CD14-positive monocyte (primary cell): ENCODE data around the gene STEAP4. TPM values are rescaled to one million over a fixed set of nuclear protein-coding genes. Genes with fewer than 3 reads are reported as not detected.
"Not testable (repeated sequence)": the region's sequence is repeated elsewhere in the genome, so short reads cannot be mapped to it uniquely, and the experiment has no call there.

ENCODE experiments used
- DNase-seq, 3 donors: peaks; one replicate each; pipeline ENCODE4 v3.0.0-alpha.2; 2011 to 2022
- H2AFZ ChIP-seq: 2 replicates; pipeline ENCODE4 v1.6.0; 2012; ENCODE audit warnings: mild to moderate bottlenecking, low read depth, low read length, inconsistent platforms; ENCODE audit not compliant: insufficient read depth, poor library complexity, severe bottlenecking
- H3K27ac ChIP-seq, 2 donors: 1 replicate in 1 of 2; 2 replicates in 1 of 2; pipeline ENCODE4 v1.5.1; 2012 to 2013; ENCODE audit warnings: low read length in 2 of 2, control low read depth in 1 of 2, inconsistent platforms in 1 of 2, low read depth in 1 of 2, mild to moderate bottlenecking in 1 of 2
- H3K27me3 ChIP-seq, 2 donors: one replicate each; pipeline versions ENCODE4 v1.6.0 to v1.6.1; 2011 to 2013; ENCODE audit warnings: low read length in 2 of 2; ENCODE audit not compliant: control insufficient read depth in 2 of 2, insufficient read depth in 2 of 2
- H3K36me3 ChIP-seq, 2 donors: replicated peaks in 1 of 2; 1 replicate in 1 of 2; 2 replicates in 1 of 2; pipeline versions ENCODE4 v1.5.1 to v1.6.1; 2012 to 2013; ENCODE audit warnings: low read length in 2 of 2, control low read depth in 1 of 2, inconsistent platforms in 1 of 2, mild to moderate bottlenecking in 1 of 2; ENCODE audit not compliant: insufficient read depth in 2 of 2, control insufficient read depth in 1 of 2
- H3K4me1 ChIP-seq, 2 donors: 1 replicate in 1 of 2; 2 replicates in 1 of 2; pipeline versions ENCODE4 v1.5.1 to v1.6.1; 2012 to 2013; ENCODE audit warnings: low read length in 2 of 2, control low read depth in 1 of 2, inconsistent platforms in 1 of 2, mild to moderate bottlenecking in 1 of 2, moderate library complexity in 1 of 2; ENCODE audit not compliant: insufficient read depth in 2 of 2, control insufficient read depth in 1 of 2
- H3K4me2 ChIP-seq: replicated peaks from 2 replicates; pipeline ENCODE3; 2012; ENCODE audit warnings: low read length, moderate library complexity, mild to moderate bottlenecking; ENCODE audit not compliant: poor library complexity, severe bottlenecking; ENCODE audit errors: extremely low read depth
- H3K4me3 ChIP-seq, 3 experiments: fragments of 200-600 bp in 1 of 3; sonication (generic) in 1 of 3; replicated peaks in 1 of 3; 1 replicate in 2 of 3; 2 replicates in 1 of 3; pipeline ENCODE4 v1.5.1; 2011 to 2013; ENCODE audit warnings: low read length in 3 of 3, mild to moderate bottlenecking in 3 of 3, control low read depth in 2 of 3, low read depth in 2 of 3, inconsistent platforms in 1 of 3, moderate library complexity in 1 of 3
- H3K79me2 ChIP-seq: 2 replicates; pipeline ENCODE4 v1.6.0; 2012; ENCODE audit warnings: mild to moderate bottlenecking, control low read depth, inconsistent platforms, low read length, moderate library complexity; ENCODE audit not compliant: insufficient read depth
- H3K9ac ChIP-seq: 2 replicates; pipeline ENCODE4 v1.6.0; 2017; ENCODE audit warnings: low read length, mild to moderate bottlenecking; ENCODE audit not compliant: insufficient read depth, poor library complexity, severe bottlenecking
- H3K9me3 ChIP-seq, 2 donors: replicated peaks in 1 of 2; 1 replicate in 1 of 2; 2 replicates in 1 of 2; pipeline versions ENCODE4 v1.5.1 to v1.6.1; 2012 to 2013; ENCODE audit warnings: low read length in 2 of 2, control low read depth in 1 of 2; ENCODE audit not compliant: control insufficient read depth in 1 of 2, insufficient read depth in 1 of 2
- H4K20me1 ChIP-seq: 2 replicates; pipeline ENCODE4 v1.6.0; 2012; ENCODE audit warnings: mild to moderate bottlenecking, low read length, control low read depth, moderate library complexity; ENCODE audit not compliant: insufficient read depth
- H3K27ac Mint-ChIP-seq, 7 donors: one replicate each; pipeline ENCODE4 v1.8.0; 2020; ENCODE audit warnings: mild to moderate bottlenecking in 7 of 7, mixed read lengths in 7 of 7, moderate library complexity in 6 of 7, inconsistent platforms in 2 of 7
- H3K27me3 Mint-ChIP-seq, 3 donors: one replicate each; pipeline ENCODE4 v1.8.0; 2021 to 2022; ENCODE audit warnings: low read depth in 3 of 3, mild to moderate bottlenecking in 3 of 3, mixed read lengths in 3 of 3, moderate library complexity in 3 of 3, inconsistent platforms in 1 of 3
- H3K36me3 Mint-ChIP-seq, 2 donors: one replicate each; pipeline ENCODE4 v1.8.0; 2020; ENCODE audit warnings: mixed read lengths in 2 of 2, inconsistent platforms in 1 of 2, mild to moderate bottlenecking in 1 of 2
- H3K4me1 Mint-ChIP-seq: one replicate; pipeline ENCODE4 v1.8.0; 2020; ENCODE audit warnings: mild to moderate bottlenecking, mixed read lengths
- H3K4me3 Mint-ChIP-seq, 2 donors: one replicate each; pipeline ENCODE4 v1.8.0; 2020; ENCODE audit warnings: mild to moderate bottlenecking in 2 of 2, mixed read lengths in 2 of 2, moderate library complexity in 1 of 2
- H3K9me3 Mint-ChIP-seq, 7 donors: one replicate each; pipeline ENCODE4 v1.8.0; 2020 to 2022; ENCODE audit warnings: mixed read lengths in 7 of 7, mild to moderate bottlenecking in 6 of 7, moderate library complexity in 6 of 7, inconsistent platforms in 2 of 7
- CTCF ChIP-seq: fragments of 200-600 bp; IDR thresholded peaks from one replicate; pipeline ENCODE4 v1.8.0; 2022; ENCODE audit warnings: antibody characterized with exemption, mild to moderate bottlenecking
- WGBS: methylation state at CpG from one replicate; pipeline ENCODE4 v1.1.5; 2013; ENCODE audit warnings: missing lambda C conversion rate; ENCODE audit not compliant: insufficient coverage; 5-methylcytosine and 5-hydroxymethylcytosine counted together
- intact Hi-C, 2 donors: fragments of 100-400 bp; cut with micrococcal nuclease; formaldehyde crosslinking; loops; one replicate each; pipeline versions ENCODE4 v1.15.0 to v1.15.1; 2023
- polyA plus RNA-seq, 3 donors: library from polyadenylated mRNA; depleted of rRNA in 1 of 3; unstranded in 2 of 3; stranded (reverse) in 1 of 3; fragments of 300-500 nt in 2 of 3; fragments of >200 nt in 1 of 3; fragmentation: Illumina TruSeq in 2 of 3; gene quantifications; 1 replicate in 2 of 3; 2 replicates in 1 of 3; pipeline ENCODE4 v1.2.3, GENCODE V29; 2012 to 2021

The STEAP4 gene
- polyA plus RNA-seq, 3 donors, result 17.1 to 40.0 (median 26.2) TPM

- Mint-ChIP-seq H3K27ac (no peak overlapping the region), H3K36me3 (peaks cover 2 to 3% of the 10 kb centered on the region in 2 donors), H3K4me1 (peaks cover 56% of the 10 kb centered on the region), H3K9me3 (peaks cover 2 to 15% (median 7%) of the 10 kb centered on the region in 7 donors), H3K4me3 (no peak overlapping the region), H3K27me3 (peaks cover 0 to 4% (median 1%) of the 10 kb centered on the region in 3 donors)
- Histone ChIP-seq H3K27ac (no peak overlapping the region), H3K4me3 (no peak overlapping the region), H3K9me3 (peaks cover 3 to 7% of the 10 kb centered on the region in 2 donors), H3K4me2 (no peak overlapping the region), H3K27me3 (no peaks in the 10 kb centered on the region), H3K4me1 (peaks cover 33 to 55% of the 10 kb centered on the region in 2 donors), H3K79me2 (no peaks in the 10 kb centered on the region), H3K36me3 (no peaks in the 10 kb centered on the region), H3K9ac (no peak overlapping the region), H2AFZ (no peak overlapping the region), H4K20me1 (no peaks in the 10 kb centered on the region)
- DNase-seq, result peak in 1 of 3 donors; percentile 32
- no peak for TF ChIP-seq CTCF
- intact Hi-C loops, result loop anchor here in 1 of 2 donors (10.0 kb wide), 1 partner anchor 55 kb away; no protein-coding TSS in a partner anchor
- WGBS, result no CpG with 5 or more reads among the region's 2 CpGs
Observed at GRCh38 chr7:88259656-88260380, 46.9 kb downstream of the STEAP4 start.

GRCh38 chr7:88258296-88258695 is 48.4 kb downstream of the STEAP4 start:
- WGBS, result no CpG with 5 or more reads among the region's 1 CpG
- not testable (repeated sequence) for H3K9ac ChIP-seq

More at GRCh38 chr7:88258296-88258695, 48.4 kb downstream of the STEAP4 start:
- H3K4me3 Mint-ChIP-seq, H3K36me3 Mint-ChIP-seq, H3K79me2 ChIP-seq, DNase-seq, H3K4me3 ChIP-seq, H3K4me2 ChIP-seq, H3K27me3 ChIP-seq, H4K20me1 ChIP-seq, H3K36me3 ChIP-seq, H2AFZ ChIP-seq, H3K27ac ChIP-seq, intact Hi-C loops, H3K27me3 Mint-ChIP-seq: not testable (repeated sequence)
- peaks cover 25 to 42% of the 10 kb centered on the region in 2 donors for H3K4me1 ChIP-seq
- peaks cover 11 to 26% (median 21%) of the 10 kb centered on the region in 7 donors for H3K9me3 Mint-ChIP-seq
- peaks cover 47% of the 10 kb centered on the region for H3K4me1 Mint-ChIP-seq
- H3K9me3 ChIP-seq, result peaks cover 12 to 18% of the 10 kb centered on the region in 2 donors
- H3K27ac Mint-ChIP-seq, result peak overlapping the region in 2 of 7 donors; percentile 20 to 48
